Measurements from ENCODE around the gene HIC1. TPM values are rescaled to one million over a fixed set of nuclear protein-coding genes. Genes with fewer than 3 reads are reported as not detected.
A peak's percentile ranks its signal among the peaks of the same experiment; 100 is the strongest.

HIC1 gene
- total RNA-seq, 1 donor from 2014 or later = 14.9 TPM

DNA sequence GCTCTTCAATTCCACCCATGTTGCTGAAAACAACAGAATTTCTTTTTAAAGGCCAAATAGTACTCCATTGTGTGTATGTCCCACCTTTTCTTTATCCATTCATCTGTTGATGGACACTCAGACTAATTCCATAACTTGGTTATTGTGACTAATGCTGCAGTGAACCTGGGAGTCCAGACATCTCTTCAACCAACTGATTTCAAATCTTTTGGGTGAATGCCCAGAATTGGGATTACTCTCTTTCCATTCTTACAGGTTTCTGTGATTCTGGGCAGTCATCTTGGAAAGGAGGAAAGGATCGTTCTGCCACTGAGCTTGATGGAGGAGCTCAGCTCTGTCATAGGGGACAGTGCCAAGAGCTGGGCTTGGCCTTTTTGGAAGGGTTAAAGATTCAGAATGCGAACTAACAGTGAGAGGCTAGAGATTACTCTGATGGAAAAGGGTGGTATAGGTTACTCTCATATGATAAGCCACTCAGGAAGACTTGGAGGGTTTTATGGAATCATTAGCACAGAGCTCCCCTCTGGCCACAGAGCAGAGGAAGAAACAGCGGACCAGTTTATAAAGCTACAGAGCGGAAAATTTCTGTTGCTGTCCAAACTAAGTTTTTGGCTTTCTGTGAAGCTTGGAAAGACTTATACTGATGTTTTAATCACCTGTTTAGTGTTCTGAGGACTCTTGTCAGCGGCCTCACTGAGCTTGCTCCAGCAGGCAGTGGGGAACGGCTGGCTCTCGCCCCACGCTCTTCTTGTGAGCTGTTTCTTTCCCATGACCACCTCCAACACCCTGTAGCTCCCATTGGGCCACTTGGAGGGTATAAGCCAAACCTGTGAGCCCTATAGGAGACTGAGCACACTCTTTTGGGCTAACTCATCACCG lies 48.3 kb downstream of the HIC1 start:
- DNase-seq (ENCODE audit: low spot score) = no peak

GRCh38 chr17:2105663-2106062 lies 50.8 kb downstream of the HIC1 start:
- no peak for DNase-seq (ENCODE audit: low spot score)

DNA sequence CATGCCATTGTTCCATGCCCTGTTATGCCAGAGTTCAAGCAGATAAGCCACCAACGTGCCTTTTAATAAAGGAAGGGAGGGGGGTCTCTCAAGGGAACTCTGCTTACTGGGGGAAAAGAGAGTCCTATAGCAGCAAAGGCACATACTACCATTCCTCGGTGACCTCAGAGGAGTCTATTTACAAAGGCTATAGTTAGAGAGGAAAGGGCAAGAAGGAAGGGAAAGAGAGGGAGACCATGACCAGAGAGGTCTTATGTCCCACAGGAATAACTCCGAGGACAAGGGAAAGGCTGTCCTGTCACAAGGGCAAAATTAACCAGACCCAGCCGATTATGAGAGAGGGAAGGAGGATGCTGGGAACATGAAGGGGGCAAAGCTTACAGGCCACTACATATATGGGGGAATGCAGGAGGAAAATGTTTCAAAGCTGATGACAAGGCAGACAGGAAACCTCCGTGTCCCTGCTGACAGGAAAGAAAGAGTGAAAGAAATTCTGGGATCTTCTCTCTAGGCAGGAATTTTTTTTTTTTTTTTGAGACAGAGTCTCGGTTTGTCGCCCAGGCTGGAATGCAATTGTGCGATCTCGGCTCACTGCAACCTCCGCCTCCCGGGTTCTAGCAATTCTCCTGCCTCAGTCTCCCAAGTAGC lies 51.5 kb downstream of the HIC1 start:
- no peak for DNase-seq (ENCODE audit: low spot score)

DNA sequence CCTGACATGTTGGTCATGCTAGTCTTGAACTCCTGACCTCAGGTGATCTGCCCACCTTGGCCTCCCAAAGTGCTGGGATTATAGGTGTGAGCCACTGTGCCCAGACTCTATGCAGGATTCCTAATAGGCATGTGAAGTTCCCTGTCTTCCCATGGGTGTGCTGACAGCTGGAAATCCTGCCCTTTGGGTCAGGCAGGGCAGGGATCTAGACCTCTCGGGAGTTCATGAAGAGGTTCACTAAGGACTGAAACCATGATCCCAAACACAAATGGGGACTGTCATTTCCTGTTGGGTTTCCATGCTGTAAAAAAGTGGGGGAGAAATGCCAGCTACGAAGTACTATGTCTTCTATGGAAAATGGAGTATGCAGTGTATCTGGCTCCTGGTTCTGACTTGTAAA lies 52.1 kb downstream of the HIC1 start:
- no peak for DNase-seq (ENCODE audit: low spot score)

DNA sequence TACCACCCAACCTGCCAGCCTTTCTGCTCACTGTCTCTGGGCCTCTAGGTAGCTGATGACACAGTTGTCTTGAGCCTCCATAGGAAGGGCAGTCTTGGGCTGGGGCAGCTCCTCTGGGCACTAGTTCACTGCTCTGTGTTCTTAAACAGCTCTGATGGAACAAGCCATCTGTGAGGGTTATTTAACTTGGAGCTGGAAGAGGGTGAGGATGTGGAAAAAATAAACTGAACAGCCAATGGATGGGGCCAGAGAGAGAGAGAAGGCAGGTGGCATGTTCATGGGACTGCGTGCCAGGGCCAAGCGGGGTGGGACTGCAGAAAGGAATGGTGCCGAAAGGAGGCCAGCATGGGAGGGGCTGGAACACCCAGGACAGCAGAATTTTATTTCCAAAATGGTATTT lies 52.6 kb downstream of the HIC1 start:
- no peak for DNase-seq (ENCODE audit: low spot score)

DNA sequence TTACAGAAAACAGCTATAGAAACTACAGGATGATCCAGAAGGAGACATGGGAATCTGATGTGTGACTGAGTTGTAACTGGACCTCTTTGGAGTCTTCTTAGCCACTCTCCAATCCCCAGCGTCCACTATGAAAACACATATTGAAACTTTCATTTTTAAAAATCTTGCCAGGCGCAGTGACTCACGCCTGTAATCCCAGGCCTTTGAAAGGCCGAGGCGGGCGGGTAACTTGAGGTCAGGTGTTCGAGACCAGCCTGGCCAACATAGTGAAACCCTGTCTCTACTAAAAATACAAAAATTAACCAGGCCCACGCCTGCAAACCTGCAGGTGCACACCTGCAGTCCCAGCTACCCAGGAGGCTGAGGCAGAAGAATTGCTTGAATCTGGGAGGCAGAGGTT lies 53.3 kb downstream of the HIC1 start:
- DNase-seq (ENCODE audit: low spot score) = no peak

DNA sequence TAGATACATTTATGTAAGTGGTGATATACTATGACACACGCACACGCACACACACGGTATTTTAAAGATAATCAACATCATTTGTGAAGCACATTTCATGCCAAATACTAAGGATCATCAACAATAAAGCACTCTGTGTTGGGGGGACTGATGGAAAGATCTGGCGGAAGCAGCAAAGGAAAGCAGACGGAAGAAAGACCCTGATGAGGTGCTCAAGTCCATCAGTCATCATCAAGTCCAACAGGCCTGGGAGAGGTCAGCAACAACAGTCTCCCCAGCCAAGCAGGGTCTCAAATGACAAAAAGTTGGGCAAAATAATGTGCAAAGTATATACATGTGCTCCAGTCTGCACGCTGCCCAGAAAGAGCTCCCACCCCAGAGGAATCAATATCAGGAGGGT lies 55.5 kb downstream of the HIC1 start:
- DNase-seq (ENCODE audit: low spot score) = no peak

GRCh38 chr17:2111691-2112090 lies 56.8 kb downstream of the HIC1 start:
- DNase-seq (ENCODE audit: low spot score) = peak; percentile 71

Other genes starting within 250 kb of the HIC1 start
- 19.0 TPM for gene SMYD4, start 225.2 kb upstream of the HIC1 start, total RNA-seq
- 82.2 TPM for gene RPA1, start 225.1 kb upstream of the HIC1 start, total RNA-seq
- 6.7 TPM for gene RTN4RL1, start 29.8 kb upstream of the HIC1 start, total RNA-seq
- 68.8 TPM for gene DPH1, start 24.9 kb upstream of the HIC1 start, total RNA-seq
- 39.5 TPM for gene OVCA2, start 13.1 kb upstream of the HIC1 start, total RNA-seq
- gene SMG6, start 248.7 kb downstream of the HIC1 start, total RNA-seq = 58.4 TPM
- 6.3 TPM for gene SRR, start 248.8 kb downstream of the HIC1 start, total RNA-seq

All from ureter (tissue), 1 donor.